Suppressor macrophage treated with lipopolysaccharide for 4 hours (primary cell): ENCODE measurements around the gene PRDM7.
"Not testable (repeated sequence)": the region's sequence is repeated elsewhere in the genome, so short reads cannot be mapped to it uniquely, and the experiment has no call there.

ENCODE experiments used
- DNase-seq: peaks from one replicate; pipeline ENCODE4 v3.0.0-alpha.2; 2020

Gene PRDM7

GRCh38 chr16:90070440-90070839, 6.7 kb downstream of the PRDM7 start:
- peak; percentile 30 for DNase-seq

GRCh38 chr16:90061437-90061836, 15.7 kb downstream of the PRDM7 start:
- no peak for DNase-seq

- peak; percentile 70 for DNase-seq
Measured at GRCh38 chr16:90057738-90058173, 19.4 kb downstream of the PRDM7 start.

GRCh38 chr16:90056521-90056920, 20.6 kb downstream of the PRDM7 start:
- DNase-seq = not testable (repeated sequence)

- DNase-seq = no peak
Measured at GRCh38 chr16:90055371-90055770, 21.8 kb downstream of the PRDM7 start.

- no peak for DNase-seq
Measured at GRCh38 chr16:90054554-90054953, 22.6 kb downstream of the PRDM7 start.

- DNase-seq = peak; percentile 46
Measured at GRCh38 chr16:90053902-90054500, 23.1 kb downstream of the PRDM7 start.

GRCh38 chr16:90050969-90051368, 26.2 kb downstream of the PRDM7 start:
- no peak for DNase-seq

- no peak for DNase-seq
Measured at GRCh38 chr16:90048737-90049330, 28.3 kb downstream of the PRDM7 start.

- no peak for DNase-seq
Measured at GRCh38 chr16:90048347-90048722, 28.8 kb downstream of the PRDM7 start.

- DNase-seq = no peak
Measured at GRCh38 chr16:90047714-90048346, 29.3 kb downstream of the PRDM7 start.

- DNase-seq = no peak
Measured at GRCh38 chr16:90046971-90047713, 30.0 kb downstream of the PRDM7 start.

- no peak for DNase-seq
Measured at GRCh38 chr16:90046122-90046970, 30.8 kb downstream of the PRDM7 start.

GRCh38 chr16:90044111-90044551, 33.0 kb downstream of the PRDM7 start:
- no peak for DNase-seq

- no peak for DNase-seq
Measured at GRCh38 chr16:90043526-90043925, 33.6 kb downstream of the PRDM7 start.

- no peak for DNase-seq
Measured at GRCh38 chr16:90042946-90043514, 34.1 kb downstream of the PRDM7 start.

GRCh38 chr16:90041896-90042473, 35.1 kb downstream of the PRDM7 start:
- no peak for DNase-seq

GRCh38 chr16:90040152-90041023, 36.7 kb downstream of the PRDM7 start:
- no peak for DNase-seq

- no peak for DNase-seq
Measured at GRCh38 chr16:90037276-90037675, 39.9 kb downstream of the PRDM7 start.

- DNase-seq = no peak
Measured at GRCh38 chr16:90035902-90036301, 41.2 kb downstream of the PRDM7 start.

- DNase-seq = no peak
Measured at GRCh38 chr16:90034504-90034903, 42.6 kb downstream of the PRDM7 start.
